NCI-H146 treated with DMSO at 0.1 percent for 48 hours (cell line): ENCODE measurements around the gene PALM2AKAP2.
A peak's percentile ranks its signal among the peaks of the same experiment; 100 is the strongest.
"Not testable (repeated sequence)": the region's sequence is repeated elsewhere in the genome, so short reads cannot be mapped to it uniquely, and the experiment has no call there.

Experiments
- DNase-seq: peaks from one replicate; lab custom pipeline; 2025; ENCODE audit not compliant: unreplicated experiment; lab: John Stamatoyannopoulos, UW

Gene PALM2AKAP2

GRCh38 chr9:109802491-109802890, 22.5 kb downstream of the PALM2AKAP2 start:
- DNase-seq, result no peak

- no peak for DNase-seq
These were observed 25.1 kb downstream of the PALM2AKAP2 start for GRCh38 chr9:109805050-109805449.

DNA sequence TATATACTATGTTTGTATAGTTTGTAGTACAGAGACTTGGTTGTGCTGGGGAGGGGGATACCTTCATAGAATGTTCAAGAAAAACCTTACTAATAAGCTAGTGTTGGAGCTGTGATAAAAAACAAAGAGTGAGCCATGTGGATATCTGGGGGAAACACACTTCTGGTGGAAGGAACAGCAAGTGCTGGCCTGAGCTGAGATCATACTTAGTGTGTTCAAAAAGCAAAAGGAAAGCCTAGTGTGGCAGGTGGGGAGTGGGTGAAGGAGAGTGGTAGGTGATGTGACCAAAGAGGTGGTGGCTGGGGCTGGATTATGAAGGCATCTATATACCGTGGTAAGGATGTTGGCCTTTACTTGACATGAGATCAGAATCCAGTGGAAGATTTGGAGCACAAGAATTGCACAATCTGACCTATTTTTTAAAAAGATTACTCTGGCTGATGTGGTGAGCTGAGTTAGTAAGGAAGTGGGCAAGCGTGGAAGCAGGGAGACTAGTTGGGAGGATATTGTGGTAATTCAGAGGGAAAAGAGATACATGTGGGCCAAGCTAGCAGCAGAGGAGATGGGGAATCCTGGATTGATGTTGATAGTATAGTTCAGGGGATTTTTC, 26.6 kb downstream of the PALM2AKAP2 start:
- DNase-seq, result no peak

DNA sequence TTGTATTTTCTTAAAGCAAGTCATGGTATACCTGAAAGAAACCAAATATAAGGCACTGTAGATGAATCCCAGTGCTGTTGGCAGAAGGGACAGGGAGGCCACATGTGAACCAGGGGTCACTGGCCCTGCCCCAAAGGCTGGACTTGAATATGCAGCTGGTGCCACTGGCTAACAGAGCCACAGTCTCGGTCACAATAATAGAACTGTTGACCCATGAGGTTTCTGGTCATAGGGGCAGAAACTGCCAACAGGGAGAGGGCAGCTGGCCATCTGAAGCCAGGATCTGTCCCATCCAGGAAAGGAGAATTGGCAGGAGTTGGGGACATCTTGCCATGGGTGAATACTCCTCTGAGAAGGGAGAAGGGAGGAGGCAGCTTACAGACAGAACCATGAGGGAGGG, 31.9 kb downstream of the PALM2AKAP2 start:
- no peak for DNase-seq

DNA sequence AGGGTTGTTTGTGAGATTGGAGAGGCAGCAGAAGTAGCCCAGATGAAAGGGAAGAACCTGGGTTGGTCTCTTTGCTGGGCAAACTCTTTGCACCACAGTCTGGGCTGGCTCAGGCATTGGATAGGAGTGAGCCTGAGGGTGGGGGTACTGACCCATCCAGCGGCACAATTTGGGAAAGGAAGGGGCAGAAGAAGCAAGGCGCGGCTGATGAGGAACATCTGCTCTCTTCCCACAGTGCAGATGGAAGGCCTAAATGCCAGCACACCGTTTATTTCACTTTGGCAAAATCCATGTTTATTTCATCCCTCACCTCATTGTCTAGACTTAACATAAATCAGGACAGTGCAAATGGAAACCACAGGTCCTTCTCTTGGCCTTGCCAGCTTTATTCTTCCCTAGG, 32.3 kb downstream of the PALM2AKAP2 start:
- no peak for DNase-seq

- no peak for DNase-seq
These were observed 32.9 kb downstream of the PALM2AKAP2 start for GRCh38 chr9:109812818-109813281.

GRCh38 chr9:109813303-109813702, 33.3 kb downstream of the PALM2AKAP2 start:
- DNase-seq, result no peak

- no peak for DNase-seq
These were observed 33.8 kb downstream of the PALM2AKAP2 start for GRCh38 chr9:109813829-109814228.

GRCh38 chr9:109815366-109815947, 35.5 kb downstream of the PALM2AKAP2 start:
- no peak for DNase-seq

- DNase-seq, result no peak
These were observed 36.5 kb downstream of the PALM2AKAP2 start for GRCh38 chr9:109816490-109816889.

DNA sequence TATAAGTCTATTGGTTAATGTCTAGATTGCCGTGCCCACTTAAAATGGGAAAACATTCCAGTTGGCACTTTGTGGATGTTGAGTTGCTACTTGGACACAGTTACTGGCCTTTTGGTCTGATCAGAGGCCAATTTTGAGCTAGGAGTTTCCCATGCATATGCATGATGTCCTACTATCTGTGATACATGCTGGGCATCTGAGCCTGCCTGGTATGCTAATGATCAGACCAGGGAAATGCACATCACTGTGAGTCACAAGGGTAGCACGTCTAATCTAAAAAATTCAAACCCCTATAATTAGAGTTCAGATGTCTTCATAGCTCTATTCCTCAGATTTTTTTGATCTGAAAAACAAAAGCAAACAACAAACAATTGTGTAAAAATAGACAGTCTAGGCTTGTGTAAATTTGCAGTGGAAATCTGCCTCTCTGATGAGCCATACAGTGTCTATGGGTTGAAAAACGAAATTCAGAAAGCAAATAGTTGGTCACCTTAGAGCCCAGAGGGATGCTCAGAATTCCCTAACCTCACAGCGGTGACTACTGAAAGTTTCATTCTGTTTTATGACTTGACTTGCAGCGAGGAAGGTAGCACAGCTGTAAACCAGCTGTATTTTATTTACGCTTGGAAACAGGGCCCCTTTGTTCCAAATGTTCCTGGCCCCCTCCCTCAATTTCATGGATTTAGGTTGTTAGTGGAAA, 37.3 kb downstream of the PALM2AKAP2 start:
- no peak for DNase-seq

GRCh38 chr9:109817846-109818472, 38.0 kb downstream of the PALM2AKAP2 start:
- peak; percentile 10 for DNase-seq

DNA sequence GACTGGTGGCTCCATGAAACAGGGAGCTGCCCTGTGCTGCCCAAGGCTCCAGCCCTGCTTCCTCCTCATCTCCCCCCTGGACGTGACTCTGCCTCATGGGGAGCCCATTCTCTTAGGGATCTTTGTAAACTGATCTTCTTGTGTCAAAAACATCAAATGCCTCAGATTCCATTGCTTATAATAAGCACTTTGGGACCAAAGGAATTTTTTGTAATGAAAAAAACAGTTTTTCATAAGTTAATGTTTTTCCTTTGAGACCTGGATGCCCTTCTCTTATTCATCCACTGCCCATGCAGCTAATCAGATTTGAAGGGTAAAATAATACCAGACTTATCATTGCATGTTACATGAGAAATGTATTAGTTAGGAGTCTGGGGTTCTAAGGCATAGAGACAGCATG, 41.7 kb downstream of the PALM2AKAP2 start:
- no peak for DNase-seq

- not testable (repeated sequence) for DNase-seq
These were observed 45.4 kb downstream of the PALM2AKAP2 start for GRCh38 chr9:109825383-109825782.

DNA sequence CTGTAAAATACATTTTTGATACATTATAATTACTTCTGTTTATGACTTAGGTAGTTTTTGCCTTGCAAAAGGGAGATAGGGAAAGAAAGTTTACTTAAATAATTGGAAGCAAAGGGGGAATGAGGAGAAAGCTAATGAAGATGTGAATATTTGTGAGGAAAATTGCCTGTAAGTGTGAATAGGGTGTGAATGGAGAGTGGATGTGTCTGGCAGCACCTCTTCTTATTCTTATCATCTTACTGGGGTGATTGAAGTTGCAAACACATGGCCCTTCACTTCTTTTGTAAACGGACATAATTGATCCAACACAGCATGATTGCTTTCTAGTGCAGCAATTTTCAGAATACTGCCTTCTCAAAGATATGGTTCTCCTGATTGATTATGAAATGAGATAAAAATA, 46.6 kb downstream of the PALM2AKAP2 start:
- DNase-seq, result no peak

- no peak for DNase-seq
These were observed 48.3 kb downstream of the PALM2AKAP2 start for GRCh38 chr9:109828254-109828653.
